Prostate gland (tissue), 2 donors: ENCODE results near the gene RMI2. TPM values are rescaled to one million over a fixed set of nuclear protein-coding genes. Genes with fewer than 3 reads are reported as not detected.

ENCODE experiments used
- DNase-seq: peaks from one replicate; pipeline ENCODE4 v3.0.0-alpha.2; 2019; ENCODE audit warnings: low spot score
- H3K27ac ChIP-seq, 2 donors: fragments of 200-600 bp; sonication (generic); 2 replicates each; pipeline ENCODE4 v1.5.1; 2017 to 2019
- H3K27me3 ChIP-seq: fragments of 200-600 bp; sonication (generic); replicated peaks from 2 replicates; pipeline ENCODE4 v1.5.1; 2019; ENCODE audit not compliant: insufficient read depth
- H3K36me3 ChIP-seq, 2 donors: fragments of 200-600 bp; sonication (generic); 1 replicate in 1 of 2; 2 replicates in 1 of 2; pipeline versions ENCODE4 v1.5.1 to v1.8.1; 2017 to 2019
- H3K4me1 ChIP-seq: fragments of 200-600 bp; sonication (generic); replicated peaks from 2 replicates; pipeline ENCODE4 v1.5.1; 2019
- H3K4me3 ChIP-seq, 2 donors: fragments of 200-600 bp; sonication (generic); 2 replicates each; pipeline ENCODE4 v1.5.1; 2017 to 2019
- H3K9me3 ChIP-seq: fragments of 200-600 bp; sonication (generic); 2 replicates; pipeline ENCODE4 v1.5.1; 2017
- CTCF ChIP-seq, 4 experiments: fragments of 200-600 bp in 2 of 4; fragments of 450-650 bp in 2 of 4; sonication (generic) in 2 of 4; IDR thresholded peaks; 1 replicate in 3 of 4; 2 replicates in 1 of 4; pipeline ENCODE4 v1.5.1; 2016 to 2019; ENCODE audit warnings: antibody characterized with exemption in 4 of 4, mild to moderate bottlenecking in 2 of 4, moderate library complexity in 2 of 4
- POLR2A ChIP-seq: fragments of 450-650 bp; IDR thresholded peaks from one replicate; pipeline ENCODE4 v1.6.1; 2016; ENCODE audit warnings: antibody characterized with exemption, mild to moderate bottlenecking
- POLR2AphosphoS5 ChIP-seq: sonication (generic); formaldehyde crosslinking; IDR thresholded peaks from one replicate; pipeline ENCODE4 v1.6.1; 2017; ENCODE audit warnings: antibody characterized with exemption
- WGBS: methylation state at CpG from one replicate; pipeline ENCODE4 v1.1.5; 2018; 5-methylcytosine and 5-hydroxymethylcytosine counted together
- intact Hi-C: fragments of 100-400 bp; cut with DNase I; formaldehyde crosslinking; loops from one replicate; pipeline ENCODE4 v1.14.2; 2022
- total RNA-seq, 2 donors: library from RNA; depleted of rRNA; stranded (reverse); fragments of >200 nt; gene quantifications; one replicate each; pipeline ENCODE4 v1.1.0, GENCODE V29; 2016

Gene RMI2
- total RNA-seq, 2 donors from 2014 or later: 6.0 to 16.3 TPM

- 71% methylated on average over 26 of the region's 27 CpGs for WGBS
- TF ChIP-seq POLR2A (no peak), CTCF (IDR thresholded peaks at IDR 0.05) (no peak), POLR2AphosphoS5 (no peak)
- Histone ChIP-seq H3K4me1 (no peaks in the 10 kb centered on the region), H3K27me3 (no peaks in the 10 kb centered on the region), H3K4me3 (no peak overlapping the region), H3K36me3 (no peaks in the 10 kb centered on the region), H3K9me3 (no peaks in the 10 kb centered on the region), H3K27ac (no peak overlapping the region)
- intact Hi-C loops: loop anchor here (10.0 kb wide), 3 partner anchors 145 to 675 kb away; no protein-coding TSS in a partner anchor
- DNase-seq: no peak
Measured at GRCh38 chr16:11389631-11390565, 44.6 kb downstream of the RMI2 start.

GRCh38 chr16:11390573-11391495 lies 45.6 kb downstream of the RMI2 start:
- Histone ChIP-seq H3K27me3 (no peaks in the 10 kb centered on the region), H3K36me3 (no peaks in the 10 kb centered on the region), H3K4me1 (no peaks in the 10 kb centered on the region), H3K4me3 (no peak overlapping the region), H3K27ac (no peak overlapping the region), H3K9me3 (no peaks in the 10 kb centered on the region)
- TF ChIP-seq POLR2AphosphoS5 (no peak), CTCF (IDR thresholded peaks at IDR 0.05) (no peak)
- DNase-seq: no peak
- 54% methylated on average over 14 of the region's 15 CpGs for WGBS
- intact Hi-C loops: loop anchor here (10.0 kb wide), 3 partner anchors 144 to 674 kb away; no protein-coding TSS in a partner anchor

- no peak overlapping the region for H3K4me3 ChIP-seq
- WGBS: 58% methylated on average over 12 of the region's 12 CpGs
- H3K27me3 ChIP-seq: no peaks in the 10 kb centered on the region
- no peaks in the 10 kb centered on the region for H3K9me3 ChIP-seq
- intact Hi-C loops: loop anchor here (10.0 kb wide), 3 partner anchors 143 to 673 kb away; no protein-coding TSS in a partner anchor
- H3K4me1 ChIP-seq: no peaks in the 10 kb centered on the region
- H3K27ac ChIP-seq: no peak overlapping the region
- DNase-seq: peak; percentile 34
- no peaks in the 10 kb centered on the region for H3K36me3 ChIP-seq
- no peak for TF ChIP-seq POLR2AphosphoS5
- TF ChIP-seq CTCF (IDR thresholded peaks at IDR 0.05): no peak
- TF ChIP-seq POLR2A: no peak
Measured at GRCh38 chr16:11391576-11391975, 46.3 kb downstream of the RMI2 start.

GRCh38 chr16:11392041-11392581 lies 46.9 kb downstream of the RMI2 start:
- no peaks in the 10 kb centered on the region for H3K4me1 ChIP-seq
- no peaks in the 10 kb centered on the region for H3K27me3 ChIP-seq
- H3K9me3 ChIP-seq: no peaks in the 10 kb centered on the region
- no peak for TF ChIP-seq CTCF (IDR thresholded peaks at IDR 0.05)
- TF ChIP-seq POLR2AphosphoS5: no peak
- TF ChIP-seq POLR2A: no peak
- intact Hi-C loops: loop anchor here (10.0 kb wide), 3 partner anchors 143 to 673 kb away; no protein-coding TSS in a partner anchor
- no peaks in the 10 kb centered on the region for H3K36me3 ChIP-seq
- no peak overlapping the region for H3K27ac ChIP-seq
- no peak for DNase-seq
- 78% methylated on average over 8 of the region's 19 CpGs for WGBS
- H3K4me3 ChIP-seq: no peak overlapping the region
